Stimulated activated CD4-positive, alpha-beta T cell treated with anti-CD3 and anti-CD28 coated beads, Interleukin-15, amount 100 ng/mL, for 24 hours (primary cell): ENCODE data around the gene NRCAM.

Experiments
- DNase-seq: peaks from one replicate; pipeline ENCODE4 v3.0.0-alpha.2; 2020

Gene NRCAM

GRCh38 chr7:108457871-108458270 lies 1.6 kb upstream of the NRCAM start:
- DNase-seq: no peak

- DNase-seq: no peak
Measured at GRCh38 chr7:108456845-108457540, 757 bp upstream of the NRCAM start.

- peak; percentile 16 for DNase-seq
Measured at GRCh38 chr7:108455551-108455997, 662 bp downstream of the NRCAM start.

- peak; percentile 41 for DNase-seq
Measured at GRCh38 chr7:108454674-108455550, 1.3 kb downstream of the NRCAM start.

- no peak for DNase-seq
Measured at GRCh38 chr7:108454317-108454673, 1.9 kb downstream of the NRCAM start.

- DNase-seq: no peak
Measured at GRCh38 chr7:108453320-108453719, 2.9 kb downstream of the NRCAM start.

- DNase-seq: peak; percentile 8
Measured at GRCh38 chr7:108452707-108453106, 3.5 kb downstream of the NRCAM start.

- DNase-seq: no peak
Measured at GRCh38 chr7:108451296-108451848, 4.9 kb downstream of the NRCAM start.

- DNase-seq: no peak
Measured at GRCh38 chr7:108450160-108450559, 6.1 kb downstream of the NRCAM start.

GRCh38 chr7:108449521-108449920 lies 6.7 kb downstream of the NRCAM start:
- no peak for DNase-seq

GRCh38 chr7:108448584-108449505 lies 7.4 kb downstream of the NRCAM start:
- DNase-seq: no peak

GRCh38 chr7:108442039-108442568 lies 14.1 kb downstream of the NRCAM start:
- DNase-seq: peak; percentile 49

- DNase-seq: no peak
Measured at GRCh38 chr7:108441392-108441955, 14.8 kb downstream of the NRCAM start.

GRCh38 chr7:108440613-108441012 lies 15.6 kb downstream of the NRCAM start:
- no peak for DNase-seq

- no peak for DNase-seq
Measured at GRCh38 chr7:108436906-108437305, 19.3 kb downstream of the NRCAM start.

- no peak for DNase-seq
Measured at GRCh38 chr7:108434010-108434409, 22.2 kb downstream of the NRCAM start.

- no peak for DNase-seq
Measured at GRCh38 chr7:108431099-108431498, 25.1 kb downstream of the NRCAM start.

- no peak for DNase-seq
Measured at GRCh38 chr7:108430664-108431063, 25.6 kb downstream of the NRCAM start.

- DNase-seq: no peak
Measured at GRCh38 chr7:108427766-108428165, 28.5 kb downstream of the NRCAM start.

- DNase-seq: no peak
Measured at GRCh38 chr7:108425714-108426275, 30.4 kb downstream of the NRCAM start.

- no peak for DNase-seq
Measured at GRCh38 chr7:108424013-108424412, 32.2 kb downstream of the NRCAM start.
